ENCODE measurements around the gene VARS2.
"Not testable (repeated sequence)": the region's sequence is repeated elsewhere in the genome, so short reads cannot be mapped to it uniquely, and the experiment has no call there.

Gene VARS2

GRCh38 chr6:30962716-30963115, 48.7 kb downstream of the VARS2 start:
- no peak for DNase-seq (ENCODE audit: low read depth, low spot score)

- DNase-seq (ENCODE audit: low read depth, low spot score): no peak
These were observed 49.6 kb downstream of the VARS2 start for GRCh38 chr6:30963641-30964040.

GRCh38 chr6:30964075-30964474, 50.0 kb downstream of the VARS2 start:
- DNase-seq (ENCODE audit: low read depth, low spot score): no peak

- no peak for DNase-seq (ENCODE audit: low read depth, low spot score)
These were observed 51.1 kb downstream of the VARS2 start for GRCh38 chr6:30965140-30965601.

GRCh38 chr6:30966154-30966553, 52.1 kb downstream of the VARS2 start:
- no peak for DNase-seq (ENCODE audit: low read depth, low spot score)

GRCh38 chr6:30969171-30969570, 55.1 kb downstream of the VARS2 start:
- not testable (repeated sequence) for DNase-seq (ENCODE audit: low read depth, low spot score)

GRCh38 chr6:30970946-30971345, 56.9 kb downstream of the VARS2 start:
- no peak for DNase-seq (ENCODE audit: low read depth, low spot score)

- no peak for DNase-seq (ENCODE audit: low read depth, low spot score)
These were observed 58.8 kb downstream of the VARS2 start for GRCh38 chr6:30972816-30973215.

GRCh38 chr6:30974490-30975252, 60.6 kb downstream of the VARS2 start:
- DNase-seq (ENCODE audit: low read depth, low spot score): no peak

Measured in ELF-1 (cell line).